ENCODE data around the gene ROBO1. TPM values are rescaled to one million over a fixed set of nuclear protein-coding genes. Genes with fewer than 3 reads are reported as not detected.

ROBO1 gene
- total and polyA plus RNA-seq, 2 experiments from 2014 or later, result 29.3 to 171 TPM

- TF ChIP-seq CTCF (IDR thresholded peaks at IDR 0.05; ENCODE audit: low read depth, low read length), result no peak
- Histone ChIP-seq H3K27me3 (no peaks in the 10 kb centered on the region), H3K27ac (no peak overlapping the region), H3K9me3 (ENCODE audit: low read depth) (no peaks in the 10 kb centered on the region), H3K4me3 (no peak overlapping the region), H3K4me1 (ENCODE audit: low read depth) (peaks cover 4% of the 10 kb centered on the region), H3K36me3 (no peaks in the 10 kb centered on the region)
- peak; percentile 28 to 46 for DNase-seq (ENCODE audit: low read depth in 1 of 2, low spot score in 1 of 2)
Observed at GRCh38 chr3:79418855-79419621, 348.8 kb downstream of the ROBO1 start.

GRCh38 chr3:79415356-79415755, 352.4 kb downstream of the ROBO1 start:
- Histone ChIP-seq H3K9me3 (ENCODE audit: low read depth) (no peaks in the 10 kb centered on the region), H3K27me3 (no peaks in the 10 kb centered on the region), H3K27ac (no peak overlapping the region), H3K36me3 (no peaks in the 10 kb centered on the region), H3K4me1 (ENCODE audit: low read depth) (peaks cover 10% of the 10 kb centered on the region), H3K4me3 (no peak overlapping the region)
- DNase-seq (ENCODE audit: low read depth in 1 of 2, low spot score in 1 of 2), result peak in 1 of 2 donors; percentile 2
- no peak for TF ChIP-seq CTCF (IDR thresholded peaks at IDR 0.05; ENCODE audit: low read depth, low read length)

GRCh38 chr3:79414806-79415205, 353.0 kb downstream of the ROBO1 start:
- H3K27me3 ChIP-seq, result no peaks in the 10 kb centered on the region
- no peak for TF ChIP-seq CTCF (IDR thresholded peaks at IDR 0.05; ENCODE audit: low read depth, low read length)
- peaks cover 10% of the 10 kb centered on the region for H3K4me1 ChIP-seq (ENCODE audit: low read depth)
- H3K36me3 ChIP-seq, result no peaks in the 10 kb centered on the region
- H3K9me3 ChIP-seq (ENCODE audit: low read depth), result no peaks in the 10 kb centered on the region
- no peak overlapping the region for H3K27ac ChIP-seq
- H3K4me3 ChIP-seq, result no peak overlapping the region
- peak in 1 of 2 donors; percentile 76 for DNase-seq (ENCODE audit: low read depth in 1 of 2, low spot score in 1 of 2)

- H3K4me3 ChIP-seq, result no peak overlapping the region
- TF ChIP-seq CTCF (IDR thresholded peaks at IDR 0.05; ENCODE audit: low read depth, low read length), result no peak
- H3K36me3 ChIP-seq, result no peaks in the 10 kb centered on the region
- no peak overlapping the region for H3K27ac ChIP-seq
- no peaks in the 10 kb centered on the region for H3K9me3 ChIP-seq (ENCODE audit: low read depth)
- no peaks in the 10 kb centered on the region for H3K27me3 ChIP-seq
- peaks cover 9% of the 10 kb centered on the region for H3K4me1 ChIP-seq (ENCODE audit: low read depth)
- no peak for DNase-seq (ENCODE audit: low read depth in 1 of 2, low spot score in 1 of 2)
Observed at GRCh38 chr3:79414035-79414434, 353.8 kb downstream of the ROBO1 start.

GRCh38 chr3:79412537-79412936, 355.3 kb downstream of the ROBO1 start:
- H3K36me3 ChIP-seq, result no peaks in the 10 kb centered on the region
- H3K4me1 ChIP-seq (ENCODE audit: low read depth), result peaks cover 7% of the 10 kb centered on the region
- H3K27me3 ChIP-seq, result no peaks in the 10 kb centered on the region
- no peak overlapping the region for H3K27ac ChIP-seq
- H3K9me3 ChIP-seq (ENCODE audit: low read depth), result no peaks in the 10 kb centered on the region
- TF ChIP-seq CTCF (IDR thresholded peaks at IDR 0.05; ENCODE audit: low read depth, low read length), result no peak
- H3K4me3 ChIP-seq, result no peak overlapping the region
- no peak for DNase-seq (ENCODE audit: low read depth in 1 of 2, low spot score in 1 of 2)

All from cardiac muscle cell (in vitro differentiated cells and primary cell).